Astrocyte (in vitro differentiated cells and primary cell): ENCODE data around the gene WT1.

Experiments used
- EZH2 ChIP-seq: IDR thresholded peaks from 2 replicates; pipeline ENCODE4 v1.6.1; 2012; ENCODE audit warnings: mild to moderate bottlenecking, low read length, inconsistent platforms; ENCODE audit not compliant: insufficient read depth
- TF ChIP-seq, protein P1 (sequence below): IDR thresholded peaks from 2 replicates; pipeline ENCODE4 v1.5.1; 2011; ENCODE audit warnings: low read depth, mild to moderate bottlenecking, inconsistent platforms, low read length, moderate library complexity; ENCODE audit not compliant: insufficient read depth

DNA sequence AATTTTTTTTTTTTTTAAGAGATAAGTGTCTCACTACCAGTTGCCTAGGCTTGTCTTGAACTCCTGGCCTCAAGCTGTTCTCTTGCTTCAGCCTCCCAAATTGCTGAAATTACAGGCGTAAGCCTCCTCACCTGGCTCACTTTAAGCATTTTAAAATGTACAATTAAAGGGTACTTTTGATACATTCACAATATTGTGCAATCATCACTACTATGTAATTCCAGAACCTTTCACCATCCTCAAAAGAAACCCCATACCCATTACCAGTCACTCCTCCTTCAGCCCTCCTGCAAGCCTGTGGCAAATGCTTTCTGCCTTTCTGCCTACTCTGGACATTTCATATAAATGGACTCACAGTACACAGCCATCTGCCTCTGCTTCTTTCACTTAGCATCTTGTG lies 34.5 kb upstream of the WT1 start:
- TF ChIP-seq, protein P1, sequence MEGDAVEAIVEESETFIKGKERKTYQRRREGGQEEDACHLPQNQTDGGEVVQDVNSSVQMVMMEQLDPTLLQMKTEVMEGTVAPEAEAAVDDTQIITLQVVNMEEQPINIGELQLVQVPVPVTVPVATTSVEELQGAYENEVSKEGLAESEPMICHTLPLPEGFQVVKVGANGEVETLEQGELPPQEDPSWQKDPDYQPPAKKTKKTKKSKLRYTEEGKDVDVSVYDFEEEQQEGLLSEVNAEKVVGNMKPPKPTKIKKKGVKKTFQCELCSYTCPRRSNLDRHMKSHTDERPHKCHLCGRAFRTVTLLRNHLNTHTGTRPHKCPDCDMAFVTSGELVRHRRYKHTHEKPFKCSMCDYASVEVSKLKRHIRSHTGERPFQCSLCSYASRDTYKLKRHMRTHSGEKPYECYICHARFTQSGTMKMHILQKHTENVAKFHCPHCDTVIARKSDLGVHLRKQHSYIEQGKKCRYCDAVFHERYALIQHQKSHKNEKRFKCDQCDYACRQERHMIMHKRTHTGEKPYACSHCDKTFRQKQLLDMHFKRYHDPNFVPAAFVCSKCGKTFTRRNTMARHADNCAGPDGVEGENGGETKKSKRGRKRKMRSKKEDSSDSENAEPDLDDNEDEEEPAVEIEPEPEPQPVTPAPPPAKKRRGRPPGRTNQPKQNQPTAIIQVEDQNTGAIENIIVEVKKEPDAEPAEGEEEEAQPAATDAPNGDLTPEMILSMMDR = no peak
- TF ChIP-seq EZH2 = no peak
